Heart left ventricle (tissue), 16 donors: ENCODE results near the gene AKR7A2. TPM values are rescaled to one million over a fixed set of nuclear protein-coding genes. Genes with fewer than 3 reads are reported as not detected.
A peak's percentile ranks its signal among the peaks of the same experiment; 100 is the strongest.
"Not testable (repeated sequence)": the region's sequence is repeated elsewhere in the genome, so short reads cannot be mapped to it uniquely, and the experiment has no call there.

ENCODE experiments used
- ATAC-seq, 4 donors: fragments of 200-7000 bp; cut with Tn5 transposase; one replicate each; pipeline ENCODE4 v1.9.1; 2020 to 2022; ENCODE audit warnings: moderate library complexity in 4 of 4, mild to moderate bottlenecking in 3 of 4, moderate number of reproducible peaks in 1 of 4
- DNase-seq, 5 donors: peaks; one replicate each; pipeline ENCODE4 v3.0.0-alpha.2; 2020
- H3K27ac ChIP-seq, 12 donors: fragments of 200-600 bp; sonication (generic) in 4 of 12; one replicate each; pipeline versions ENCODE4 v1.5.0 to v1.8.0; 2016 to 2022; ENCODE audit warnings: mild to moderate bottlenecking in 2 of 12
- H3K27me3 ChIP-seq, 9 donors: fragments of 200-600 bp; sonication (generic) in 2 of 9; one replicate each; pipeline versions ENCODE4 v1.5.1 to v1.8.0; 2016 to 2022; ENCODE audit warnings: mild to moderate bottlenecking in 3 of 9
- H3K36me3 ChIP-seq, 9 donors: fragments of 200-600 bp; sonication (generic) in 2 of 9; one replicate each; pipeline versions ENCODE4 v1.5.0 to v1.8.0; 2018 to 2022; ENCODE audit warnings: mild to moderate bottlenecking in 2 of 9
- H3K4me1 ChIP-seq, 12 donors: fragments of 200-600 bp; sonication (generic) in 4 of 12; one replicate each; pipeline versions ENCODE4 v1.5.0 to v1.8.0; 2016 to 2022; ENCODE audit warnings: mild to moderate bottlenecking in 3 of 12
- H3K4me3 ChIP-seq, 12 donors: fragments of 200-600 bp; sonication (generic) in 4 of 12; one replicate each; pipeline versions ENCODE4 v1.5.0 to v1.8.0; 2017 to 2022; ENCODE audit warnings: mild to moderate bottlenecking in 9 of 12, moderate library complexity in 4 of 12
- H3K9me3 ChIP-seq, 12 donors: fragments of 200-600 bp; sonication (generic) in 4 of 12; one replicate each; pipeline versions ENCODE4 v1.5.0 to v1.8.0; 2016 to 2022; ENCODE audit warnings: mild to moderate bottlenecking in 1 of 12
- POLR2A ChIP-seq, 2 donors: fragments of 450-650 bp; IDR thresholded peaks; one replicate each; pipeline ENCODE4 v1.6.1; 2017; ENCODE audit warnings: antibody characterized with exemption in 2 of 2, mild to moderate bottlenecking in 2 of 2, moderate library complexity in 2 of 2
- WGBS, 4 donors: extraction: QIAGEN DNeasy Blood & Tissue Kit in 2 of 4; methylation state at CpG; one replicate each; pipeline versions ENCODE4 v1.1.5 to v1.1.7; 2013 to 2018; 5-methylcytosine and 5-hydroxymethylcytosine counted together
- intact Hi-C, 10 donors: fragments of 100-400 bp; cut with DNase I; formaldehyde crosslinking; loops; one replicate each; pipeline versions ENCODE4 v1.11.1 to v1.14.2; 2022
- polyA plus RNA-seq, 2 donors: library from polyadenylated mRNA; stranded (reverse); fragments of 200-250 nt; gene quantifications; one replicate each; pipeline ENCODE4 v1.2.3, GENCODE V29; 2013
- total RNA-seq, 9 donors: library from RNA; depleted of rRNA in 2 of 9; stranded (reverse); fragments of >200 nt in 2 of 9; fragmentation: NEBNext Ultra II Directional in 3 of 9; extraction: Animal tissue kit (Norgen Biotek cat#: 25700) in 3 of 9; gene quantifications; one replicate each; pipeline versions ENCODE4 v1.1.0 to v1.2.4, GENCODE V29; 2016 to 2023
- TF ChIP-seq, protein P1 (sequence below), 12 donors: fragments of 200-600 bp; sonication (generic) in 4 of 12; IDR thresholded peaks; one replicate each; pipeline versions ENCODE4 v1.5.0 to v1.8.0; 2018 to 2022; ENCODE audit warnings: antibody characterized with exemption in 12 of 12, mild to moderate bottlenecking in 5 of 12
- donor health status: ischemic (EF 13 %, LVEDD 7.1; RV severe dilation, severe dysfunction).
- donor health status: healthy with polysubstance abuse.
- donor health status: DM: no; HTN: yes; CAD: no.
- donor health status: DM: no; HTN: no; CAD: no.
- donor health status: ischemic (EF 25% LVEDD 6.9; RV normal size, moderate dysfunction).
- donor health status: ischemic (EF 25% LVEDD 5.7; RV mildly dilated, moderate dysfunction).
- donor health status: healthy.
- donor health status: DM: yes; HTN: yes; CAD: no.
- donor health status: ischemic (EF 35%, LVEDD 5.7; RV mildly dilated, moderate dysfunction).
- donor health status: nonischemic (EF 11% LVEDD 7.7; RV severe dilation, severe dysfunction).
- donor health status: DM: yes; HTN: yes; CAD: no.
- donor health status: PGD.
- donor health status: ischemic (EF 29% LVEDD 5.4; RV normal size, mild dysfunction).
- donor health status: nonischemic (EF 23%, LVEDD 6.1; RV moderate dilation, normal function).

AKR7A2 gene
- total and polyA plus RNA-seq, 11 donors, result 13.8 to 97.5 (median 41.9) TPM

DNA sequence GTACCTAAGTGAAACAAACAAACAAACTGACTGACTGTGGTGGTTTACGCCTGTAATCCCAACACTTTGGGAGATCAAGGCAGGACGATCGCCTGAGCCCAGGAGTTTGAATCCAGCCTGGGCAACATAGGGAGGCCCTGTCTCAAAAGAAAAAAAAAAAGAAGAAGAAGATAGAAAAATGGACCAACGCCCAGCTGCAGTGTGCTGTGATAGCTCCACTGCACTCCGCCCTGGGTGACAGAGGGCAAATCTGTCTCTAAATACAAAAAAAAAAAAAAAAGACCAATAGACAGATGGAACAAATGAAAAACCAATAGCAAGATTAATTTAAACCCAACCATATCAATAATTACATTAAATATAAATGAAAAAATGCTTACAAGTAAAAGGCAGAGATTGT, 37.3 kb downstream of the AKR7A2 start:
- TF ChIP-seq, protein P1, sequence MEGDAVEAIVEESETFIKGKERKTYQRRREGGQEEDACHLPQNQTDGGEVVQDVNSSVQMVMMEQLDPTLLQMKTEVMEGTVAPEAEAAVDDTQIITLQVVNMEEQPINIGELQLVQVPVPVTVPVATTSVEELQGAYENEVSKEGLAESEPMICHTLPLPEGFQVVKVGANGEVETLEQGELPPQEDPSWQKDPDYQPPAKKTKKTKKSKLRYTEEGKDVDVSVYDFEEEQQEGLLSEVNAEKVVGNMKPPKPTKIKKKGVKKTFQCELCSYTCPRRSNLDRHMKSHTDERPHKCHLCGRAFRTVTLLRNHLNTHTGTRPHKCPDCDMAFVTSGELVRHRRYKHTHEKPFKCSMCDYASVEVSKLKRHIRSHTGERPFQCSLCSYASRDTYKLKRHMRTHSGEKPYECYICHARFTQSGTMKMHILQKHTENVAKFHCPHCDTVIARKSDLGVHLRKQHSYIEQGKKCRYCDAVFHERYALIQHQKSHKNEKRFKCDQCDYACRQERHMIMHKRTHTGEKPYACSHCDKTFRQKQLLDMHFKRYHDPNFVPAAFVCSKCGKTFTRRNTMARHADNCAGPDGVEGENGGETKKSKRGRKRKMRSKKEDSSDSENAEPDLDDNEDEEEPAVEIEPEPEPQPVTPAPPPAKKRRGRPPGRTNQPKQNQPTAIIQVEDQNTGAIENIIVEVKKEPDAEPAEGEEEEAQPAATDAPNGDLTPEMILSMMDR (IDR thresholded peaks at IDR 0.05), result no peak
- no peak for TF ChIP-seq POLR2A (IDR thresholded peaks at IDR 0.05)
- DNase-seq (no peak), ATAC-seq (no peak)
- H3K36me3 ChIP-seq, result no peaks in the 10 kb centered on the region
- H3K4me3 ChIP-seq, result no peak overlapping the region
- intact Hi-C loops, result no loop called here
- peaks cover 0 to 13% (median 0%) of the 10 kb centered on the region in 9 donors for H3K27me3 ChIP-seq
- peaks cover 0 to 20% (median 0%) of the 10 kb centered on the region in 12 donors for H3K9me3 ChIP-seq
- 94 to 97% (median 96%) methylated on average over 5 of the region's 5 CpGs for WGBS, 4 donors
- H3K27ac ChIP-seq, result no peak overlapping the region
- H3K4me1 ChIP-seq, result peaks cover 0 to 5% (median 0%) of the 10 kb centered on the region in 12 donors

DNA sequence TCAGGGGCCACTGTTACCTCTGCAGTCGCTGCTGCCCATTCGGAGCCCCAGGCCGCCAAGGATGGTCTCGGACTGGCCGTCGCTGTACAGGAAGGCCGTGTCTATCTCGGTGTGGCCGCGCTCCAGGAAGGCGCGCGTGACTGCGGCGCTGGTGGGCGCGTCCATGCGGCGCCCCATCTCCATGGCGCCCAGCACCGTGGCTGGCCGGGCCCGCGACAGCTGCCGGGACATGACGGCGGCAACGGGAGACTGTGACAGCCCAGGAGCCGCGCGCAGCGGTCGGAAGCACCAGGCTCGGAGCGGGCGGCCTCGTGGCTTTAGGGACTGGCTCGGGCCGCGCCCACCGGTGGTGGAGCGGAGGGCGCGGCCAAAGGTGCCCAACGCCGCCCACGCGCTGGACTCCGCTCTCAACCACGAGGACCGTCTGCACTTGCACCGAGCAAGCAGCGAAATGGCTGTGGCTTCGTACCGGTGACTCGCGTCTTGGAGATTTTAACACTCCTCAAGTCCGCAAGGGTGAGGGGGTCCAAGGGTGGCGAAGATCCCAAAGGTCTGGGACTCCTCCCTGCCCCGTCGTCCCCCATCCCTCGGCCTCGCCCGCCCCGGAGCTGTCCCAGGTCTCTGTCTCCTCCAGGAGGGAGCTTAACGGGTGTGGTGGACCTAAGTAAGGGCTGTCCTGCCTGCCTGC, 38.0 kb downstream of the AKR7A2 start:
- H3K27ac ChIP-seq, H3K36me3 ChIP-seq, DNase-seq, H3K4me1 ChIP-seq, intact Hi-C loops: not testable (repeated sequence)
- ATAC-seq, result peak in 3 of 4 donors; percentile 30 to 63 (median 60)
- Histone ChIP-seq H3K27me3 (peaks cover 0 to 13% (median 0%) of the 10 kb centered on the region in 9 donors), H3K9me3 (peaks cover 0 to 20% (median 0%) of the 10 kb centered on the region in 12 donors), H3K4me3 (peak overlapping the region in 5 of 12 donors; percentile 12 to 25 (median 16))
- 5 to 17% (median 12%) methylated on average over 11 to 58 of the region's 66 CpGs for WGBS, 4 donors

GRCh38 chr1:19273106-19273843, 38.7 kb downstream of the AKR7A2 start:
- peaks cover 0 to 20% (median 0%) of the 10 kb centered on the region in 12 donors for H3K9me3 ChIP-seq
- 78 to 92% (median 86%) methylated on average over 15 to 22 of the region's 22 CpGs for WGBS, 4 donors
- intact Hi-C loops, result no loop called here
- peak overlapping the region in 2 of 12 donors; percentile 12 to 16 for H3K4me3 ChIP-seq
- peaks cover 0 to 5% (median 0%) of the 10 kb centered on the region in 12 donors for H3K4me1 ChIP-seq
- no peak for DNase-seq
- peak in 2 of 4 donors; percentile 14 to 17 for ATAC-seq
- no peak overlapping the region for H3K27ac ChIP-seq
- no peaks in the 10 kb centered on the region for H3K36me3 ChIP-seq
- peaks cover 0 to 13% (median 0%) of the 10 kb centered on the region in 9 donors for H3K27me3 ChIP-seq
- TF ChIP-seq, protein P1 (IDR thresholded peaks at IDR 0.05), result no peak
- TF ChIP-seq POLR2A (IDR thresholded peaks at IDR 0.05), result no peak

- no peak for TF ChIP-seq POLR2A (IDR thresholded peaks at IDR 0.05)
- TF ChIP-seq, protein P1 (IDR thresholded peaks at IDR 0.05), result no peak
- Histone ChIP-seq H3K27ac (no peak overlapping the region), H3K4me1 (peaks cover 0 to 5% (median 0%) of the 10 kb centered on the region in 12 donors), H3K4me3 (no peak overlapping the region), H3K27me3 (peaks cover 0 to 13% (median 0%) of the 10 kb centered on the region in 9 donors), H3K36me3 (no peaks in the 10 kb centered on the region), H3K9me3 (peaks cover 0 to 18% (median 0%) of the 10 kb centered on the region in 12 donors)
- intact Hi-C loops, result no loop called here
- ATAC-seq (no peak), DNase-seq (no peak)
Observed at GRCh38 chr1:19272064-19272463, 39.9 kb downstream of the AKR7A2 start.

DNA sequence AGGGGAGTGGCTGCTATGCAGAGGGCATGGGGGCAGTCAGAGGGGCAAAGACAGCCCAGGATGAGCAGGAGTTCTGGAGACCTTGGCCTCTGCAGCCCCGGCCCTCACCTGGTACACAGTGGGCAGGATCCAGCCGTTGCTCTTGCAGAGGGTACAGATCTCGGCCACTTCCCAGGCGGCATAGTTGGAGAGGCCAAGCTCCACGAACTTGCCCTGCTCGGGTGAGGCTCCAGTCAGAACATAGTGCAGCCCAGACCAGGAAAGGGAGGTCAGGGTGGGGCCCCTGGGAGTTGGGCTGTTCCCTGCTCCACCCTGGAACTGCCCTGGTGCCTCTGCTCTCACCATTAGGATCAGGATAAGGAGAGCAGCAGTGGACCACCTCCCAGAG, 41.6 kb downstream of the AKR7A2 start:
- intact Hi-C loops, ATAC-seq, DNase-seq, H3K4me3 ChIP-seq, H3K4me1 ChIP-seq, H3K9me3 ChIP-seq, H3K27ac ChIP-seq, H3K36me3 ChIP-seq: not testable (repeated sequence)
- peaks cover 0 to 13% (median 0%) of the 10 kb centered on the region in 9 donors for H3K27me3 ChIP-seq
- 70 to 96% (median 84%) methylated on average over 2 to 6 of the region's 6 CpGs for WGBS, 4 donors
